Measurements from ENCODE around the gene RPL41. TPM values are rescaled to one million over a fixed set of nuclear protein-coding genes. Genes with fewer than 3 reads are reported as not detected.

RPL41 gene
- total RNA-seq, 1 donor from 2014 or later: 4,478 TPM

DNA sequence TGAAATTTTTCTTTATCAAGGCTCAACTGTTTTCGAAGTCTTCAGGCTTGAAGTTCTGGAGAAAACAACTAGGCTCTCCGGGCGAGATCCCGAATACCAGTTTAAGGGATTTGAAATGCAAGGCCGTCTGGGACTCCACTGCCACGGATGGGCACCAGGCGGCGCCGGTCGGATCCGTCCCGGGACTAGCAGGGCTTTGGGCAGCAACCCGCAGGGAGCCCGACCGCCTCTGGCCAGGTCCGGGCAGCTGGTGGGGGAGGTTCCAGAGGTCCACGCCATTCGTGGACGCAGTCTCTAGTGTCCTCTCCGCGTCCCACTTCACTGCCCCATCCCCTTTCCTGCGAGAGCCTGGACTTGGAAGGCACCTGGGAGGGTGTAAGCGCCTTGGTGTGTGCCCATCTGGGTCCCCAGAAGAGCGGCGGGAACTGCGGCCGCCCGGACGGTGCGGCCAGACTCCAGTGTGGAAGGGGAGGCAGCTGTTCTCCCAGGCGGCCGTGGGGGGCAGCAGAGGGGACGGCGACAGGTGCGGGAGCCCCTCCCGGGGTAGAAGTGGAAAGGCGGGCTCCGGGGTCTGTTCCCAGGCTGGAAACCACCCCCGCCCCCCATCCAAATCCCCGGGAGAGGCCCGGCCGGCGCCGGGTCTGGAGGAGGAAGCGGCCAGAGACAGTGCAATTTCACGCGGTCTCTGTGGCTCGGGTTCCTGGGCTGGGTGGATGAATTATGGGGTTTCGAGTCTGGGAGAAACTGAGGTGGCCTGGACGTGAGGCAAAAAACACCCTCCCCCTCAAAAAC, 37.3 kb upstream of the RPL41 start:
- Mint-ChIP-seq H3K27me3 (ENCODE audit: low read depth) (peaks cover 41% of the 10 kb centered on the region), H3K27ac (ENCODE audit: unreplicated experiment) (peak overlapping the region; percentile 91), H3K4me3 (peak overlapping the region; percentile 96), H3K9me3 (no peaks in the 10 kb centered on the region), H3K36me3 (ENCODE audit: low read depth) (no peaks in the 10 kb centered on the region), H3K4me1 (peaks cover 36% of the 10 kb centered on the region)
- peak; percentile 77 for TF ChIP-seq CTCF (conservative IDR thresholded peaks at IDR 0.05)
- peak; percentile 93 for DNase-seq (ENCODE audit: low read depth, low spot score)

GRCh38 chr12:56079723-56080555, 36.5 kb upstream of the RPL41 start, which contains the start of gene ERBB3:
Gene ERBB3, plus strand, starts transcription at chr12:56080165. Its CDS starts 136 bp downstream, at chr12:56080301.
- Mint-ChIP-seq H3K27me3 (ENCODE audit: low read depth) (peaks cover 41% of the 10 kb centered on the region), H3K4me3 (peak within 1 kb of the TSS; percentile 96), H3K4me1 (peaks cover 39% of the 10 kb centered on the region), H3K36me3 (ENCODE audit: low read depth) (peaks cover 4% of the 10 kb centered on the region), H3K9me3 (no peaks in the 10 kb centered on the region), H3K27ac (ENCODE audit: unreplicated experiment) (peak within 1 kb of the TSS; percentile 97)
- no peak for TF ChIP-seq CTCF (conservative IDR thresholded peaks at IDR 0.05)
- DNase-seq (ENCODE audit: low read depth, low spot score): peak; percentile 50

DNA sequence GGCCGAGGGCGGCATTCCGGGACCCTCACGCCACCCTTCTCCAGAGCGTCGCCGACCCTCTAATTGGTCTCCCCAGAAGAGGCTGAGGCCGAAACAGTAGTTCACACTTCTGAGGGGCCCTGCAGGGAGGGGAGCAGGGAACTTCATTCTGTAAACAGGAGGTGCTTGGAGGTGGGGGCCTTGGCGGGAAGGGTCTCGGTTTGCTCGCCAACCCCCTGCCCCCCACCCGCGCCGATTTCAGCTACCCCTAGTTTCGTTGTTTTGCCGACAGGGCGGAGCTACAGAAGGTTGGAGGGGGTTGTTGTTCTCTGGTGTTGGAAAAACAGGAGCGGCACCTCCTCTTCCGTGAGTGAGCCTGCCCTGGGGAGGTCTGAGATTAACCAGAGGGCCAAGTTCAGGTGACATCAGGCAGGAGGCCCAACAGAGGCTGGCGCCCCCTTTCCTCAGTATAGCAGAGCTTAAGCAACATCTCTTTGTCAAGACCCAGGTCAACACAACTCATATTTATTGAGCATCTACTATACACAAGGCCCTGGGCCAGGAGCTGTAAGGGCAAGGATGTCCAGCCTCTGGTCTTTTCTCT, 35.8 kb upstream of the RPL41 start:
- Mint-ChIP-seq H3K4me1 (peaks cover 43% of the 10 kb centered on the region), H3K4me3 (peak overlapping the region; percentile 96), H3K36me3 (ENCODE audit: low read depth) (peaks cover 8% of the 10 kb centered on the region), H3K9me3 (no peaks in the 10 kb centered on the region), H3K27ac (ENCODE audit: unreplicated experiment) (peak overlapping the region; percentile 97), H3K27me3 (ENCODE audit: low read depth) (peaks cover 41% of the 10 kb centered on the region)
- peak; percentile 32 for TF ChIP-seq CTCF (conservative IDR thresholded peaks at IDR 0.05)
- DNase-seq (ENCODE audit: low read depth, low spot score): no peak

- Mint-ChIP-seq H3K9me3 (no peaks in the 10 kb centered on the region), H3K36me3 (ENCODE audit: low read depth) (peaks cover 8% of the 10 kb centered on the region), H3K27ac (ENCODE audit: unreplicated experiment) (peak overlapping the region; percentile 97), H3K4me1 (peaks cover 43% of the 10 kb centered on the region), H3K4me3 (peak overlapping the region; percentile 96), H3K27me3 (ENCODE audit: low read depth) (peaks cover 41% of the 10 kb centered on the region)
- TF ChIP-seq CTCF (conservative IDR thresholded peaks at IDR 0.05): no peak
- peak; percentile 47 for DNase-seq (ENCODE audit: low read depth, low spot score)
These were observed 34.8 kb upstream of the RPL41 start for GRCh38 chr12:56081393-56082347.

All from neural crest cell (in vitro differentiated cells).